Measurements from ENCODE around the gene TPP2. TPM values are rescaled to one million over a fixed set of nuclear protein-coding genes. Genes with fewer than 3 reads are reported as not detected.

Gene TPP2
- total RNA-seq, 1 donor from 2014 or later = 84.6 TPM

- H3K9me3 Mint-ChIP-seq (ENCODE audit: unreplicated experiment) = peaks cover 8% of the 10 kb centered on the region
- H3K36me3 Mint-ChIP-seq (ENCODE audit: unreplicated experiment) = peaks cover 37% of the 10 kb centered on the region
- no peak overlapping the region for H3K4me3 Mint-ChIP-seq (ENCODE audit: unreplicated experiment)
- DNase-seq = no peak
- H3K27ac Mint-ChIP-seq (ENCODE audit: unreplicated experiment) = no peak overlapping the region
- peaks cover 4% of the 10 kb centered on the region for H3K27me3 Mint-ChIP-seq (ENCODE audit: unreplicated experiment)
- no peak for TF ChIP-seq CTCF (IDR thresholded peaks at IDR 0.05; ENCODE audit: partially characterized antibody, unreplicated experiment)
- H3K4me1 Mint-ChIP-seq (ENCODE audit: low read depth, unreplicated experiment) = no peaks in the 10 kb centered on the region
Observed at GRCh38 chr13:102667911-102668310, 71.1 kb downstream of the TPP2 start.

- Mint-ChIP-seq H3K4me1 (ENCODE audit: low read depth, unreplicated experiment) (no peaks in the 10 kb centered on the region), H3K36me3 (ENCODE audit: unreplicated experiment) (peaks cover 37% of the 10 kb centered on the region), H3K27me3 (ENCODE audit: unreplicated experiment) (peaks cover 4% of the 10 kb centered on the region), H3K9me3 (ENCODE audit: unreplicated experiment) (peaks cover 8% of the 10 kb centered on the region), H3K27ac (ENCODE audit: unreplicated experiment) (no peak overlapping the region), H3K4me3 (ENCODE audit: unreplicated experiment) (no peak overlapping the region)
- TF ChIP-seq CTCF (IDR thresholded peaks at IDR 0.05; ENCODE audit: partially characterized antibody, unreplicated experiment) = no peak
- no peak for DNase-seq
Observed at GRCh38 chr13:102670130-102670529, 73.3 kb downstream of the TPP2 start.

- Mint-ChIP-seq H3K36me3 (ENCODE audit: unreplicated experiment) (peaks cover 9% of the 10 kb centered on the region), H3K27ac (ENCODE audit: unreplicated experiment) (no peak overlapping the region), H3K27me3 (ENCODE audit: unreplicated experiment) (no peaks in the 10 kb centered on the region), H3K9me3 (ENCODE audit: unreplicated experiment) (no peaks in the 10 kb centered on the region), H3K4me3 (ENCODE audit: unreplicated experiment) (no peak overlapping the region), H3K4me1 (ENCODE audit: low read depth, unreplicated experiment) (no peaks in the 10 kb centered on the region)
- TF ChIP-seq CTCF (IDR thresholded peaks at IDR 0.05; ENCODE audit: partially characterized antibody, unreplicated experiment) = no peak
- no peak for DNase-seq
Observed at GRCh38 chr13:102675115-102675514, 78.3 kb downstream of the TPP2 start.

GRCh38 chr13:102677122-102677521, 80.3 kb downstream of the TPP2 start:
- peak overlapping the region; percentile 41 for H3K27ac Mint-ChIP-seq (ENCODE audit: unreplicated experiment)
- H3K9me3 Mint-ChIP-seq (ENCODE audit: unreplicated experiment) = no peaks in the 10 kb centered on the region
- no peak for TF ChIP-seq CTCF (IDR thresholded peaks at IDR 0.05; ENCODE audit: partially characterized antibody, unreplicated experiment)
- no peak overlapping the region for H3K4me3 Mint-ChIP-seq (ENCODE audit: unreplicated experiment)
- peaks cover 13% of the 10 kb centered on the region for H3K4me1 Mint-ChIP-seq (ENCODE audit: low read depth, unreplicated experiment)
- DNase-seq = no peak
- H3K36me3 Mint-ChIP-seq (ENCODE audit: unreplicated experiment) = no peaks in the 10 kb centered on the region
- no peaks in the 10 kb centered on the region for H3K27me3 Mint-ChIP-seq (ENCODE audit: unreplicated experiment)

GRCh38 chr13:102678339-102679107, 81.7 kb downstream of the TPP2 start:
- peaks cover 13% of the 10 kb centered on the region for H3K4me1 Mint-ChIP-seq (ENCODE audit: low read depth, unreplicated experiment)
- TF ChIP-seq CTCF (IDR thresholded peaks at IDR 0.05; ENCODE audit: partially characterized antibody, unreplicated experiment) = no peak
- H3K9me3 Mint-ChIP-seq (ENCODE audit: unreplicated experiment) = no peaks in the 10 kb centered on the region
- no peaks in the 10 kb centered on the region for H3K36me3 Mint-ChIP-seq (ENCODE audit: unreplicated experiment)
- H3K27me3 Mint-ChIP-seq (ENCODE audit: unreplicated experiment) = peaks cover 2% of the 10 kb centered on the region
- no peak for DNase-seq
- H3K27ac Mint-ChIP-seq (ENCODE audit: unreplicated experiment) = no peak overlapping the region
- H3K4me3 Mint-ChIP-seq (ENCODE audit: unreplicated experiment) = no peak overlapping the region
